HepG2 (cell line): ENCODE results near the gene NPPC. TPM values are rescaled to one million over a fixed set of nuclear protein-coding genes. Genes with fewer than 3 reads are reported as not detected.
A peak's percentile ranks its signal among the peaks of the same experiment; 100 is the strongest.

Experiments
- CEBPG ChIP-seq: IDR thresholded peaks from 2 replicates; pipeline ENCODE4 v1.6.1; 2016
- ELF1 ChIP-seq: sonication (generic); formaldehyde crosslinking; IDR thresholded peaks from 2 replicates; pipeline ENCODE4 v1.4.0; 2020; ENCODE audit warnings: missing genetic modification reagents
- REPIN1 ChIP-seq: sonication (generic); formaldehyde crosslinking; IDR thresholded peaks from 2 replicates; pipeline ENCODE4 v1.8.0; 2022; ENCODE audit warnings: missing genetic modification reagents, low read depth, mild to moderate bottlenecking, borderline replicate concordance
- SNAI1 ChIP-seq: sonication (generic); formaldehyde crosslinking; IDR thresholded peaks from 2 replicates; pipeline ENCODE4 v1.5.0; 2020; ENCODE audit warnings: mild to moderate bottlenecking, missing genetic modification reagents, borderline replicate concordance
- ZNF264 ChIP-seq: sonication (generic); formaldehyde crosslinking; IDR thresholded peaks from 2 replicates; pipeline ENCODE4 v1.4.0; 2020; ENCODE audit warnings: missing genetic modification reagents
- polyA plus RNA-seq, 8 experiments: library from polyadenylated mRNA; depleted of rRNA in 3 of 8; stranded (reverse) in 7 of 8; unstranded in 1 of 8; fragments of >200 nt; fragmentation: Illumina TruSeq in 4 of 8; extraction: Trizol in 4 of 8; gene quantifications; 2 replicates each; pipeline versions ENCODE4 v1.2.1 to v1.2.3, GENCODE V29; 2011 to 2016; ENCODE audit warnings: low read depth in 4 of 8, missing spikeins in 1 of 8, mixed read lengths in 1 of 8; ENCODE audit not compliant: insufficient read depth in 1 of 8
- total RNA-seq, 5 experiments: library from RNA; depleted of rRNA; stranded (reverse); fragments of >200 nt; fragmentation: Illumina TruSeq; extraction: Trizol; gene quantifications; 2 replicates each; pipeline ENCODE4 v1.2.3, GENCODE V29; 2016; ENCODE audit warnings: low read depth in 1 of 5
- TF ChIP-seq, protein P1 (sequence below), 2 experiments: fragments of 450-650 bp in 1 of 2; sonication (generic) in 1 of 2; formaldehyde crosslinking in 1 of 2; IDR thresholded peaks; 2 replicates each; pipeline versions ENCODE4 v1.6.1 to v1.8.0; 2016 to 2022; ENCODE audit warnings: antibody characterized with exemption in 1 of 2, mild to moderate bottlenecking in 1 of 2, missing genetic modification reagents in 1 of 2
- TF ChIP-seq, protein P2 (sequence below): IDR thresholded peaks from 2 replicates; pipeline ENCODE4 v1.6.1; 2016; ENCODE audit warnings: missing biosample characterization, missing genetic modification reagents, low read depth
- TF ChIP-seq, protein P3 (sequence below): sonication (generic); formaldehyde crosslinking; IDR thresholded peaks from 2 replicates; pipeline ENCODE4 v1.5.1; 2020; ENCODE audit warnings: mild to moderate bottlenecking, moderate library complexity, missing genetic modification reagents

NPPC gene
- total and polyA plus RNA-seq, 2 of the 13 experiments (the other 11 are each of a cell fraction or from before 2014, with no cell fraction given) = 0.11 TPM; not detected in 1

DNA sequence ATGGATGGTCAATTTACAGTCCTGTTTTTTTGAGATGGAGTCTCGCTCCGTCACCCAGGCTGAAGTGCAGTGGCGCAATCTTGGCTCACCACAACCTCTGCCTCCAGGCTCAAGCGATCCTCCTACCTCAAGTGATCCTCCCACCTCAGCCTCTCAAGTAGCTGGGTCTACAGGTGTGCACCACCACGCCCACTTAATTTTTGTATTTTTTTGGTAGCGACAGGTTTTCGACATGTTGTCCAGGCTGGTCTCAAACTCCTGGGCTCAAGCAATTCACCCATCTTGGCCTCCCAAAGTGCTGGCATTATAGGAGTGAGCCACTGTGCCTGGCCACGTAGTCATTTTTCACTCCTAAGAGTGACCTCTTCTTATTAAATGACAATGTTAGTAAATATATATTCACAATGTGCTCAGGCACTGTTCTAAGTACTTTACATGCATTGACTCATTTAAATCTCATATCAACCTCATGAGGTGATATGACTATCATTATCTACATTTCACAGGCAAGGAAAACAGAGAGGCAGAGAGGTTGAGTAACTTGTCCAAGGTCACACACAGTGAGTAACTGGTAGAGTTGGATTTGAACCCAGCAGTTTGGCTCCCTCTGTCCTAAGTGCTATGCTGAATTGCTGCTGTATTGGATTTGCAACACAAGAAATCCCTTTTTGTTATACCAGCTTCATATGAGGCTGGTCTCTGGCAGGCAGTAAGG, 29.7 kb upstream of the NPPC start (continued):
- TF ChIP-seq, protein P1, sequence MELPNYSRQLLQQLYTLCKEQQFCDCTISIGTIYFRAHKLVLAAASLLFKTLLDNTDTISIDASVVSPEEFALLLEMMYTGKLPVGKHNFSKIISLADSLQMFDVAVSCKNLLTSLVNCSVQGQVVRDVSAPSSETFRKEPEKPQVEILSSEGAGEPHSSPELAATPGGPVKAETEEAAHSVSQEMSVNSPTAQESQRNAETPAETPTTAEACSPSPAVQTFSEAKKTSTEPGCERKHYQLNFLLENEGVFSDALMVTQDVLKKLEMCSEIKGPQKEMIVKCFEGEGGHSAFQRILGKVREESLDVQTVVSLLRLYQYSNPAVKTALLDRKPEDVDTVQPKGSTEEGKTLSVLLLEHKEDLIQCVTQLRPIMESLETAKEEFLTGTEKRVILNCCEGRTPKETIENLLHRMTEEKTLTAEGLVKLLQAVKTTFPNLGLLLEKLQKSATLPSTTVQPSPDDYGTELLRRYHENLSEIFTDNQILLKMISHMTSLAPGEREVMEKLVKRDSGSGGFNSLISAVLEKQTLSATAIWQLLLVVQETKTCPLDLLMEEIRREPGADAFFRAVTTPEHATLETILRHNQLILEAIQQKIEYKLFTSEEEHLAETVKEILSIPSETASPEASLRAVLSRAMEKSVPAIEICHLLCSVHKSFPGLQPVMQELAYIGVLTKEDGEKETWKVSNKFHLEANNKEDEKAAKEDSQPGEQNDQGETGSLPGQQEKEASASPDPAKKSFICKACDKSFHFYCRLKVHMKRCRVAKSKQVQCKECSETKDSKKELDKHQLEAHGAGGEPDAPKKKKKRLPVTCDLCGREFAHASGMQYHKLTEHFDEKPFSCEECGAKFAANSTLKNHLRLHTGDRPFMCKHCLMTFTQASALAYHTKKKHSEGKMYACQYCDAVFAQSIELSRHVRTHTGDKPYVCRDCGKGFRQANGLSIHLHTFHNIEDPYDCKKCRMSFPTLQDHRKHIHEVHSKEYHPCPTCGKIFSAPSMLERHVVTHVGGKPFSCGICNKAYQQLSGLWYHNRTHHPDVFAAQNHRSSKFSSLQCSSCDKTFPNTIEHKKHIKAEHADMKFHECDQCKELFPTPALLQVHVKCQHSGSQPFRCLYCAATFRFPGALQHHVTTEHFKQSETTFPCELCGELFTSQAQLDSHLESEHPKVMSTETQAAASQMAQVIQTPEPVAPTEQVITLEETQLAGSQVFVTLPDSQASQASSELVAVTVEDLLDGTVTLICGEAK (IDR thresholded peaks at IDR 0.05) = no peak
- TF ChIP-seq, protein P1 (CRISPR knock-in tag; IDR thresholded peaks at IDR 0.05) = no peak
- no peak for TF ChIP-seq SNAI1
- TF ChIP-seq, protein P2, sequence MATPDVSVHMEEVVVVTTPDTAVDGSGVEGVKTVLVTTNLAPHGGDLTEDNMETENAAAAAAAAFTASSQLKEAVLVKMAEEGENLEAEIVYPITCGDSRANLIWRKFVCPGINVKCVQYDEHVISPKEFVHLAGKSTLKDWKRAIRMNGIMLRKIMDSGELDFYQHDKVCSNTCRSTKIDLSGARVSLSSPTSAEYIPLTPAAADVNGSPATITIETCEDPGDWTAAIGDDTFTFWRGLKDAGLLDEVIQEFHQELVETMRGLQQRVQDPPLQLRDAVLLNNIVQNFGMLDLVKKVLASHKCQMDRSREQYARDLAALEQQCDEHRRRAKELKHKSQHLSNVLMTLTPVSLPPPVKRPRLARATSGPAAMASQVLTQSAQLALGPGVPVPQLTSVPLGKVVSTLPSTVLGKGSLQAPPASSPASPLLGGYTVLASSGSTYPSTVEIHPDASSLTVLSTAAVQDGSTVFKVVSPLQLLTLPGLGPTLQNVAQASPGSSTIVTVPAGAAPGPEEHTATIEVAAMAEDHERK = no peak
- TF ChIP-seq REPIN1 = 0 out of 2 replicates have a peak, but pooled peaks have one; percentile 27
- TF ChIP-seq, protein P3, sequence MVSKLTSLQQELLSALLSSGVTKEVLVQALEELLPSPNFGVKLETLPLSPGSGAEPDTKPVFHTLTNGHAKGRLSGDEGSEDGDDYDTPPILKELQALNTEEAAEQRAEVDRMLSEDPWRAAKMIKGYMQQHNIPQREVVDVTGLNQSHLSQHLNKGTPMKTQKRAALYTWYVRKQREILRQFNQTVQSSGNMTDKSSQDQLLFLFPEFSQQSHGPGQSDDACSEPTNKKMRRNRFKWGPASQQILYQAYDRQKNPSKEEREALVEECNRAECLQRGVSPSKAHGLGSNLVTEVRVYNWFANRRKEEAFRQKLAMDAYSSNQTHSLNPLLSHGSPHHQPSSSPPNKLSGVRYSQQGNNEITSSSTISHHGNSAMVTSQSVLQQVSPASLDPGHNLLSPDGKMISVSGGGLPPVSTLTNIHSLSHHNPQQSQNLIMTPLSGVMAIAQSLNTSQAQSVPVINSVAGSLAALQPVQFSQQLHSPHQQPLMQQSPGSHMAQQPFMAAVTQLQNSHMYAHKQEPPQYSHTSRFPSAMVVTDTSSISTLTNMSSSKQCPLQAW (CRISPR knock-in tag) = no peak
- TF ChIP-seq ELF1 (CRISPR knock-in tag) = no peak
- TF ChIP-seq ZNF264 (CRISPR knock-in tag) = no peak
- TF ChIP-seq CEBPG (CRISPR knock-in tag) = peak; percentile 27; the same call in 1 of the 2 replicates
